CD4-positive, CD25-positive, alpha-beta regulatory T cell (primary cell): ENCODE data around the gene CDH23. TPM values are rescaled to one million over a fixed set of nuclear protein-coding genes. Genes with fewer than 3 reads are reported as not detected.

Source experiments
- ATAC-seq, 2 donors: fragments of 150-1000 bp; cut with Tn5 transposase; one replicate each; pipeline ENCODE4 v1.10.0; 2021; ENCODE audit warnings: low read depth in 2 of 2, moderate number of reproducible peaks in 2 of 2, moderate library complexity in 1 of 2
- DNase-seq, 3 donors: peaks; one replicate each; pipeline versions ENCODE4 v3.0.0 to v3.0.0-alpha.2; 2012 to 2022; ENCODE audit warnings: mixed read lengths in 1 of 3
- H3K27ac ChIP-seq: one replicate; pipeline ENCODE4 v1.7.0; 2013; ENCODE audit warnings: mild to moderate bottlenecking, low read length; ENCODE audit not compliant: insufficient read depth, poor library complexity, severe bottlenecking
- H3K27me3 ChIP-seq: one replicate; pipeline ENCODE4 v1.7.0; 2013; ENCODE audit warnings: low read length; ENCODE audit not compliant: control insufficient read depth, insufficient read depth
- H3K36me3 ChIP-seq: one replicate; pipeline ENCODE4 v1.7.0; 2013; ENCODE audit warnings: mild to moderate bottlenecking, low read length, moderate library complexity; ENCODE audit not compliant: control insufficient read depth, insufficient read depth
- H3K4me1 ChIP-seq: 2 replicates; pipeline ENCODE4 v1.7.0; 2013; ENCODE audit warnings: mild to moderate bottlenecking, low read length; ENCODE audit not compliant: insufficient read depth, control insufficient read depth, poor library complexity, severe bottlenecking
- H3K4me3 ChIP-seq: one replicate; pipeline ENCODE4 v1.7.0; 2013; ENCODE audit warnings: low read depth, mild to moderate bottlenecking, low read length, moderate library complexity
- H3K9me3 ChIP-seq, 2 experiments: 1 replicate in 1 of 2; 2 replicates in 1 of 2; pipeline ENCODE4 v1.7.0; 2013; ENCODE audit warnings: low read length in 2 of 2, mild to moderate bottlenecking in 1 of 2, moderate library complexity in 1 of 2; ENCODE audit not compliant: control insufficient read depth in 2 of 2
- H3K27ac Mint-ChIP-seq, 3 donors: one replicate each; pipeline ENCODE4 v1.8.0; 2020 to 2022; ENCODE audit warnings: mild to moderate bottlenecking in 3 of 3, mixed read lengths in 3 of 3, moderate library complexity in 2 of 3
- H3K27me3 Mint-ChIP-seq: one replicate; pipeline ENCODE4 v1.8.0; 2022; ENCODE audit warnings: mild to moderate bottlenecking, mixed read lengths
- H3K36me3 Mint-ChIP-seq: one replicate; pipeline ENCODE4 v1.8.0; 2020; ENCODE audit warnings: mixed read lengths
- H3K4me1 Mint-ChIP-seq, 4 donors: one replicate each; pipeline ENCODE4 v1.8.0; 2020 to 2022; ENCODE audit warnings: mixed read lengths in 4 of 4, mild to moderate bottlenecking in 1 of 4
- H3K4me3 Mint-ChIP-seq, 4 donors: one replicate each; pipeline ENCODE4 v1.8.0; 2020 to 2022; ENCODE audit warnings: mild to moderate bottlenecking in 4 of 4, mixed read lengths in 4 of 4, moderate library complexity in 3 of 4
- H3K9me3 Mint-ChIP-seq, 7 donors: one replicate each; pipeline ENCODE4 v1.8.0; 2020 to 2022; ENCODE audit warnings: mixed read lengths in 7 of 7, mild to moderate bottlenecking in 3 of 7, moderate library complexity in 2 of 7
- polyA plus RNA-seq, 4 donors: library from polyadenylated mRNA; unstranded; fragments of 300-500 nt; fragmentation: Illumina TruSeq; gene quantifications; one replicate each; pipeline ENCODE4 v1.2.3, GENCODE V29; 2021
- total RNA-seq: library from RNA; stranded (reverse); gene quantifications from one replicate; pipeline ENCODE4 v1.2.3, GENCODE V29; 2022

Gene CDH23
- total and polyA plus RNA-seq, 5 donors from 2014 or later: 0.17 to 5.6 (median 1.1) TPM

DNA sequence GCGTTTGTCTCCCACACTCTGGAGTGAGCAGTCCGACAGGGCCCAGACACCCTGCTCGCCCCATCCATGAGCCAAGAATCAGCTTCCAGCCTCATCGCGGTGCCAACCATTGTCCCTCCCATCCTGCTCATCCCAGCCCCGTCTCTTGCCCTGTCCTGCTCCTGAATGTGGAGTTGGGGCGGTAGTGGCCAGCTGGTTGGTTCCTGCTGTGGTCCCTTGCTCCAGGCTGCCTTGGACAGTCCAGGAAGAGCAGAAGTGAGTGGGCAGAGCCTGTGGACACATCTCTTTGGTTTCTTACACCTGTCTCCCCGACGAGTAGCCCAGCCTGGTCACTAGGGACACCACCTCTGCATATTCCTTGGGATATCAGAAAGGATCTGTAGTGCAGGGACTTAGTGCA, 63.9 kb downstream of the CDH23 start:
- Histone ChIP-seq H3K27ac (no peak overlapping the region), H3K27me3 (no peaks in the 10 kb centered on the region), H3K36me3 (no peaks in the 10 kb centered on the region), H3K4me1 (no peaks in the 10 kb centered on the region), H3K9me3 (no peaks in the 10 kb centered on the region), H3K4me3 (no peak overlapping the region)
- DNase-seq (no peak), ATAC-seq (no peak)
- H3K9me3 Mint-ChIP-seq: peaks cover 0 to 3% (median 0%) of the 10 kb centered on the region in 7 donors
- no peak overlapping the region for H3K4me3 Mint-ChIP-seq
- no peaks in the 10 kb centered on the region for H3K4me1 Mint-ChIP-seq
- H3K27ac Mint-ChIP-seq: no peak overlapping the region
- H3K27me3 Mint-ChIP-seq: peaks cover 12% of the 10 kb centered on the region
- H3K36me3 Mint-ChIP-seq: no peaks in the 10 kb centered on the region

- Histone ChIP-seq H3K36me3 (no peaks in the 10 kb centered on the region), H3K4me1 (no peaks in the 10 kb centered on the region), H3K27me3 (no peaks in the 10 kb centered on the region), H3K4me3 (no peak overlapping the region), H3K9me3 (no peaks in the 10 kb centered on the region), H3K27ac (no peak overlapping the region)
- Mint-ChIP-seq H3K4me1 (no peaks in the 10 kb centered on the region), H3K9me3 (peaks cover 0 to 1% (median 0%) of the 10 kb centered on the region in 7 donors), H3K27ac (no peak overlapping the region), H3K4me3 (no peak overlapping the region), H3K27me3 (peaks cover 12% of the 10 kb centered on the region), H3K36me3 (no peaks in the 10 kb centered on the region)
- DNase-seq: no peak
- ATAC-seq: no peak
These were observed 64.7 kb downstream of the CDH23 start for GRCh38 chr10:71461457-71461856.

GRCh38 chr10:71462062-71462935, 65.6 kb downstream of the CDH23 start:
- no peaks in the 10 kb centered on the region for H3K27me3 ChIP-seq

GRCh38 chr10:71463111-71463510, 66.4 kb downstream of the CDH23 start:
- peaks cover 0 to 1% (median 0%) of the 10 kb centered on the region in 7 donors for H3K9me3 Mint-ChIP-seq
- peaks cover 3% of the 10 kb centered on the region for H3K27me3 Mint-ChIP-seq
- Histone ChIP-seq H3K36me3 (no peaks in the 10 kb centered on the region), H3K27me3 (no peaks in the 10 kb centered on the region), H3K4me3 (no peak overlapping the region), H3K4me1 (no peaks in the 10 kb centered on the region), H3K9me3 (no peaks in the 10 kb centered on the region), H3K27ac (no peak overlapping the region)
- no peak for ATAC-seq
- no peaks in the 10 kb centered on the region for H3K4me1 Mint-ChIP-seq
- H3K27ac Mint-ChIP-seq: no peak overlapping the region
- H3K36me3 Mint-ChIP-seq: no peaks in the 10 kb centered on the region
- H3K4me3 Mint-ChIP-seq: no peak overlapping the region
- DNase-seq: no peak

More at GRCh38 chr10:71462062-71462935, 65.6 kb downstream of the CDH23 start:
- ATAC-seq: no peak
- Mint-ChIP-seq H3K36me3 (no peaks in the 10 kb centered on the region), H3K9me3 (peaks cover 0 to 1% (median 0%) of the 10 kb centered on the region in 7 donors), H3K4me3 (no peak overlapping the region), H3K27ac (no peak overlapping the region), H3K27me3 (peaks cover 11% of the 10 kb centered on the region), H3K4me1 (no peaks in the 10 kb centered on the region)
- DNase-seq: no peak
- no peak overlapping the region for H3K27ac ChIP-seq
- no peaks in the 10 kb centered on the region for H3K9me3 ChIP-seq
- H3K36me3 ChIP-seq: no peaks in the 10 kb centered on the region
- no peaks in the 10 kb centered on the region for H3K4me1 ChIP-seq
- H3K4me3 ChIP-seq: no peak overlapping the region

DNA sequence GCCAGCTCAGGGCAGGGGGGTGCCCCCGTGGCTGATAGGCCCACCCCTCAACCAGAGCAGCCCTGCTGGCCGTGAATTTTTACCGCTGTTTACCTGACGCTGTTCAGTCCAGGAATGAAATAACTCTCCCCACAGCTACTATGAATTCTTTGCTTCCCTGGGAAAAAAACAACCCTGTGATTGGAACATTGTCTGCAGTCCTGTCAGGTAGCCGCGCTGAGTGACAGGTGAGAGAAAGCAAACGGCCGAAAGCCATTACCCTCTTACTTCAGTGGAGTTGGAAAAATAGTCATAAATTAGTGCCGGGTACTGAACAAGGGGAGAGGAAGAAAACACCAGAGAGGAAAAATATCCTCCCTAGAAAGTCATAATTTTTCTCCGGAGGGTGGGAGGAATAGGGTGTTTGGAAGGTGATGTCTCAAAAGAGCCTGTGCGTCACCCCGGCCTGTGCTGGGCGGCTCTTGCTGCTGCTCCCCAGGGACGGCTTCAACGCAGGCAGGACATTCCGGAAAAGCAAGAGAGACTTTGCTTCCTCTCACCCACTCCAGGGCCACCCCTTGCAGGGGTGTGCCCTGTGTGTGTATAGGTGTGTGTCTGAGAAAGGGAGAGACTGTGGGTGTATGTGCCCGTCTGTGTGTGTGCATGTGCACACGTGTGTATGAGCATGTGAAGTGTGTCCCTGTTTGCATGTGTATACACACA, 69.0 kb downstream of the CDH23 start:
- ATAC-seq: no peak

GRCh38 chr10:71466330-71466729, 69.6 kb downstream of the CDH23 start:
- no peaks in the 10 kb centered on the region for H3K27me3 Mint-ChIP-seq
- no peaks in the 10 kb centered on the region for H3K9me3 Mint-ChIP-seq
- H3K36me3 Mint-ChIP-seq: no peaks in the 10 kb centered on the region

More for the DNA sequence above, 69.0 kb downstream of the CDH23 start:
- H3K36me3 ChIP-seq: no peaks in the 10 kb centered on the region
- no peaks in the 10 kb centered on the region for H3K9me3 ChIP-seq
- Mint-ChIP-seq H3K27ac (no peak overlapping the region), H3K27me3 (no peaks in the 10 kb centered on the region), H3K4me1 (no peaks in the 10 kb centered on the region), H3K9me3 (no peaks in the 10 kb centered on the region), H3K36me3 (no peaks in the 10 kb centered on the region), H3K4me3 (no peak overlapping the region)
- H3K27ac ChIP-seq: no peak overlapping the region
- no peak for DNase-seq
- no peaks in the 10 kb centered on the region for H3K4me1 ChIP-seq
- H3K27me3 ChIP-seq: no peaks in the 10 kb centered on the region
- H3K4me3 ChIP-seq: no peak overlapping the region

GRCh38 chr10:71467161-71467560, 70.4 kb downstream of the CDH23 start:
- Mint-ChIP-seq H3K4me1 (no peaks in the 10 kb centered on the region), H3K4me3 (no peak overlapping the region), H3K27me3 (no peaks in the 10 kb centered on the region), H3K36me3 (no peaks in the 10 kb centered on the region), H3K27ac (no peak overlapping the region), H3K9me3 (no peaks in the 10 kb centered on the region)
- Histone ChIP-seq H3K9me3 (no peaks in the 10 kb centered on the region), H3K27me3 (no peaks in the 10 kb centered on the region), H3K4me1 (no peaks in the 10 kb centered on the region), H3K27ac (no peak overlapping the region), H3K4me3 (no peak overlapping the region), H3K36me3 (no peaks in the 10 kb centered on the region)
- ATAC-seq: no peak
- no peak for DNase-seq

More at GRCh38 chr10:71466330-71466729, 69.6 kb downstream of the CDH23 start:
- Histone ChIP-seq H3K4me1 (no peaks in the 10 kb centered on the region), H3K27me3 (no peaks in the 10 kb centered on the region), H3K36me3 (no peaks in the 10 kb centered on the region), H3K4me3 (no peak overlapping the region), H3K27ac (no peak overlapping the region), H3K9me3 (no peaks in the 10 kb centered on the region)
- no peak overlapping the region for H3K4me3 Mint-ChIP-seq
- no peak for ATAC-seq
- no peak for DNase-seq
- no peak overlapping the region for H3K27ac Mint-ChIP-seq
- H3K4me1 Mint-ChIP-seq: no peaks in the 10 kb centered on the region
